ENCODE measurements around the gene NPDC1.
"Not testable (repeated sequence)": the region's sequence is repeated elsewhere in the genome, so short reads cannot be mapped to it uniquely, and the experiment has no call there.

Gene NPDC1

DNA sequence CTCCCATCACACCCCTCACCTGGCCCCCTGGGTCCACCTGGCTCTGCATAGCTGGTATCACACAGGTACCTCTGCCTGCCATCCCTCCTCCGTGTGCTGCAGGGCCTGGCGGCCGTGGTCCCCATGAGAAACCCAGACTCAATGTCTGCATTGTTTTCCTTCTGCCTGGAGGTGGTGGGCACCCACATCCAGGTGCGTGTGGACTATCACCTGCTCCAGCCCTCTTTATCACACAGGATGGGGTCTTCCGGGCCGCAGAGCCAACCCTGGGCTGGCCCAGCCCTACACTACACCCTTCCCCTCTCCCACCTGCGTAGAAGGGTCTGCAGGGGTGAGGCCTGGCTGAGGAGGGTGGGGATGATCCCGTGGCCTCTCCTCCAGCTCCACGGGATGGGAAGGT lies 7.1 kb downstream of the NPDC1 start:
- no peak for DNase-seq

- DNase-seq = no peak
These were observed 8.5 kb downstream of the NPDC1 start for GRCh38 chr9:137037483-137037882.

DNA sequence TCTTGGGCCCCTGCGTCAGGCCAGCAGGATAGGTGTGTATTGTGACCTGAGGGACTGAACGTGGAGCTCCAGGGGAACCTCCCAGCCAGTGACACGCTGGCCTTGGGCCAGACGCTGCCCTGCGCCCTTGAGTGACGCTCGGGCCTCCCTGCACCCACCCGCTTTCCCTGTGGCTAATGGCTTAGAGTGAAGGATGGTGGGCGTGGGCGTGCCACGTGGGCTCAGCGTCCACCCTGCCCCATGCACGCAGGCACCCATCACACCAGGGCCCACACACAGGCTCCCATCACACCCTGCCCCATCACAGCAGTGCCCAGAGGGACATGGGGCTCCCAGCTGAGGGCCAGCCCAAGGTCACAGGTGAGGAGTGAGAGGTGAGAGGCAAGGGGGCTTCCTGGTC lies 8.9 kb downstream of the NPDC1 start:
- DNase-seq = no peak

GRCh38 chr9:137035937-137036336 lies 10.0 kb downstream of the NPDC1 start:
- no peak for DNase-seq

DNA sequence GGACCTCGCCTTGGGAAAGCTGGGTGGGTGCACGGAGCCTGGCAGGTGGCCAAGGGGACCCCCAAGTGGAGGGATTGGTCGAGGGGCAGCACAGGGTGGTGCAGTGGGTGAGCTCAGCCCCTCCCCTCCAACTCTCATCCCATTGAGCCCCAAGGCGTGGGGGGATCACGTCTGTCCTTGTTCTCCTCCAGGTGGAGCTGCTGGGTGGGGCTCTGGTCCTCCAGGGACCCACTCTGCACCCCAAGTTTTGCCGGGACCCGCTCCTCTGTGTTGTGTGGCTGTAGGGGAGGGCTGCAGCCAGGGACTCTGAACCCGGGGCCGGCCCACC lies 10.5 kb downstream of the NPDC1 start:
- DNase-seq = no peak

- DNase-seq = peak; percentile 38 to 79
These were observed 11.1 kb downstream of the NPDC1 start for GRCh38 chr9:137034709-137035506.

GRCh38 chr9:137034039-137034708 lies 11.8 kb downstream of the NPDC1 start:
- no peak for DNase-seq

- DNase-seq = not testable (repeated sequence)
These were observed 12.5 kb downstream of the NPDC1 start for GRCh38 chr9:137033481-137033880.

DNA sequence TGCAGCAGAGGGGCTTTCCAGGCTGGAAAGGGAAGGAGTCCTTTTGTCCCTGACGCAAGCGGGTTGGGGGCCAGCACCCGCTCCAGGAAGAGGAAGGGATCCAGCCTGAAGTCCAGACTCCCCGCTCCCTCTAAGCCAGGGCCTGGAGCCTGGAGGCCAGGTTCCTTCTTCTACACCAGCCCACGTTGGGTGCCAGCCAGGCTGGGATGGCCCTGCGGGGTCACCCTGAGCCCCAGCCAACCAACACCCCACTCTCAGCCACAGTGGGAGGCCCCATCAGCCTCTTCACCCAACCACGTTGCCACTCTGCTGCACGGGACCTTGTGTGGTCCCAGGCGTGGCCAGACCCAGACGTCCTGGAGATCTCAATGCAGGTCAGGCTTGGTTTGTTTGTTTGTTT lies 13.1 kb downstream of the NPDC1 start:
- DNase-seq = no peak

DNA sequence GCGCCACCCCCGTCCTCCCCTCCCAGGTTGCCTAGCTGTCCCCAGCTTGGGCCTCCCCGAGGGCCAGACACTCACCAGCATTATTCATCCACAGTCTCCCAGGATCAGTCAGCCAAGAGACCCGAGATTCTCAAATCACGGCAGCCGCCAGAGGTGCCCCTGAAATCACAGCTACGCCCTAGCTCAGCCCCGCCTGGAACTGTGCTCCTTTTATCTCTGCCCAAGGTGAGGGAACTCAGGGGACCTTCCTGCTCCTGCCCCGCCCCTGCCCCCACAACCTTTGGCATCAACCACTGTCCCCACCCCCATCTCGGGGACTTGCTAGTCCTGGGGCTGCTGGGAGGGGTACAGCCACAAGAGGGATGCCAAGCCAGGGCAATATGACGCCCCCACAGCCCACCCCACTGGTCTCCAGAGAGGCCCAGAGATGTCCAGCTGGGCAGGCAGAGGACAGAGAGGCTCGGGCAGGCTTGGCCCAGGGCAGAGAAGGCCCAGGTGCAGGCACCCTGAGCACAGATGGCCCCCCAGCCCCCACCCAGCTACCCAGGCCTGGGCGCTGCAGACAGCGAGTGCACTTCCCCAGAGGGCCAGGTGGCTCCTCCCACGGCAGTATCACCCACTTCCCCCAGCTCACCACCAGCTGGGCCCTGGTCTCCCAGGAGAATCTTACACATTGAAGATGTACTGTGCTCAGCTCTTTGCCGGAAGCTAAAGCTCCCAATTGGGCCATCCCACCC lies 13.9 kb downstream of the NPDC1 start, which contains the start of gene FUT7:
Gene FUT7, minus strand, starts transcription at position 185 of the 737 bp plus-strand sequence. Its CDS starts 97 bp downstream, at position 88.
- no peak for DNase-seq

DNA sequence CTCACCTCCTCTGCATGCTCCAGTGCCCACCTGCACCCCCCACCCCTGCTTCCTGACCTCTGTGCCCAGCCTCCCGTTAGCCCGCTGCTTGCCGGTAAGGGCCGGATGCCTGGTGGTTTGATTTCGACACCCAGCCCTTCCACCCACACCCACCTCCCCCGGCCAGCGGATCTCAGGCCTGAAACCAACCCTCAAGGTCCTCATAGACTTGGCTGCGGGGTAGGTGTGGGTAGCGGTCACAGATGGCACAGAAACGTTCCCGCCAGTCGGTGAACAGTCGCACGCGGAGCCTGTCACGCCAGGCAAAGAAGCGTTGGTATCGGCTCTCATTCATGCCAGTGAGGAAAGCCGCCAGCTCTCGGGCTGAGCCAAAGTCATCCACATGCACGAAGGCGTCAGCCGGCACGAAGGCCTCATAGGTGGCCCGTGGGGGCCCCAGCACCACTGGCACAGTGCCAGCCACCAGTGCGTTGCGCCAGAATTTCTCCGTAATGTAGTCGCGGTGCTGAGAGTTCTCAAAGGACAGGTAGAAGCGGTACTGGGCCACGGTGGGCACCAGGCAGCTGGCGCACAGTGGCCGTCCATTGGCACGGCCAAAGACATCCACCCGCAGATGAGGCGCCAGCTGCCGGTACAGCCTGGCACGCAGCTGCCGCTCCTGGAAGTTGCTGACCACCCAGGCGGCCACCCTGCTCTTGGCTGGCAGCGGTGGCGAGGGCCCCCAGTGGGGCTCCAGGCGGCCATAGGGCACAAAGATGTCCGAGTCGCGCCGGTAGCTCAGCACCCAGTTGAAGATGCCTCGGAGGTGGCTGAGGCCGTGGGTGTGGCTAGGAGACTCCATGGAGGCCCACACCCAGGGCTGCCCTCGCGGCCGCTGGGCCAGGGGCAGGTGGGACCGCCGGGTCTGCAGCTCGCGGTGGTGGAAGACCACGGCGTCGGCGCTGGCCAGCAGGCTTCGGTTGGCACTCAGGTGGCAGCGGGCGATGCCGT lies 15.1 kb downstream of the NPDC1 start:
- DNase-seq = no peak

DNA sequence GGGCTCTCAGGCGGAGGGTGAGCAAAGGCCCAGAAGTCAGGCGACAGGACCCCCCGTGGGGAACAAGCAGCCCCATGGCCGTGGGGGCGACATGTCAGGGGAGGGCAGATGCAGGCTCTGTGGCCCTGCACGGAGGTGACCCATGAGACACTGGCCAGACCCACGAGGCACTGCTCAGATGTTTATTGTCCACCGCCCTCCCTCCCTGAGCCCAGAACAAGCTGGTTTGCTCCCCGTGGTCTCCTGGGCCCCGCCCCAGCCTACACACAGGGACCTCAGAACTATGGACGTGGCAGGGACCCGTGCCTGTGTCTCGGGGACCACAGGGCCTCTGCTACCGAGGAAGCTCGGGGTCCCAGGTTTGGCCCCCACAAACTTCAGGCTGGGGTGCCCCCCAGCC lies 16.0 kb downstream of the NPDC1 start:
- DNase-seq = no peak

DNA sequence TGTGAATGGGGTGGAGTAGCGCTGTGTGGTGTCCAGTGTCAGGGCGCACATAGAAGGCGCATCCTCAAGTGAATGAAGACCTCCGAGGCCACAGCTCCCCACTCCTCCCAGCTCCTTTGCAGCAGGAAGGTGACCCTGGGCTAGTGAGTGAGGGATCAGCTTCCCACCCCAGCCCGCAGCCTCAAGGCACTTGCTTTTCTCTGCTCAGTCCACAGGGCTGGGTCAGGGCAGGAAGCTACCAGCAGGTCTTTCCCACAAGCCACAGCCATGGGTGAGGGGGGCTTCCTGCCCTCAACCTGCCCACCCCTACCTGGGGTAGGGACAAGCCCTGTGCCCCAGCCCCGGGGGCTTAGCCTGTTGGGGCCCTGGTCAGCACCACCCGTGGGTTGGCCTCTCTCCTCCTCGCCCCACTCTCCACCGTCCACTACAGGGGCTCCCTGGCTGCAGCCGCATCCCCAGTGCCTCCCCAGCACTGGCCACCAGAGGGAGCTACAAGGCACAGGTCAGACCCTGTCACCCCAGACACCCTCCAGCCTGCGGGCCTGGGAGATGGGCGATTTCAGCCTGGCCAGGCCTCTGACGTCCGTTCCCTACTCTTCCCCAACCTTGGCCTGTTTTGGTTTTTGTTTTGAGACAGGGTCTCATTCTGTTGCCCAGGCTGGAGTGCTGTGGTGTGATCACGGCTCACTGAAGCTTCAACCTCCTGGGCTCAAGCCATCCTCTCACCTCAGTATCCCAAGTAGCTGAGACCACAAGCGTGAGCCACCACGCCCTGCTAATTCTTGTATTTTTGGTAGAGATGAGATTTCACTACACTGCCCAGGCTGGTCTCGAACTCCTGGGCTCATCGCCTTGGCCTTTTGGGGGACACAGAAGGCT lies 16.7 kb downstream of the NPDC1 start:
- DNase-seq = peak; percentile 23 to 65

GRCh38 chr9:137028263-137029057 lies 17.5 kb downstream of the NPDC1 start:
- peak in 1 of 2 experiments; percentile 44 for DNase-seq

DNA sequence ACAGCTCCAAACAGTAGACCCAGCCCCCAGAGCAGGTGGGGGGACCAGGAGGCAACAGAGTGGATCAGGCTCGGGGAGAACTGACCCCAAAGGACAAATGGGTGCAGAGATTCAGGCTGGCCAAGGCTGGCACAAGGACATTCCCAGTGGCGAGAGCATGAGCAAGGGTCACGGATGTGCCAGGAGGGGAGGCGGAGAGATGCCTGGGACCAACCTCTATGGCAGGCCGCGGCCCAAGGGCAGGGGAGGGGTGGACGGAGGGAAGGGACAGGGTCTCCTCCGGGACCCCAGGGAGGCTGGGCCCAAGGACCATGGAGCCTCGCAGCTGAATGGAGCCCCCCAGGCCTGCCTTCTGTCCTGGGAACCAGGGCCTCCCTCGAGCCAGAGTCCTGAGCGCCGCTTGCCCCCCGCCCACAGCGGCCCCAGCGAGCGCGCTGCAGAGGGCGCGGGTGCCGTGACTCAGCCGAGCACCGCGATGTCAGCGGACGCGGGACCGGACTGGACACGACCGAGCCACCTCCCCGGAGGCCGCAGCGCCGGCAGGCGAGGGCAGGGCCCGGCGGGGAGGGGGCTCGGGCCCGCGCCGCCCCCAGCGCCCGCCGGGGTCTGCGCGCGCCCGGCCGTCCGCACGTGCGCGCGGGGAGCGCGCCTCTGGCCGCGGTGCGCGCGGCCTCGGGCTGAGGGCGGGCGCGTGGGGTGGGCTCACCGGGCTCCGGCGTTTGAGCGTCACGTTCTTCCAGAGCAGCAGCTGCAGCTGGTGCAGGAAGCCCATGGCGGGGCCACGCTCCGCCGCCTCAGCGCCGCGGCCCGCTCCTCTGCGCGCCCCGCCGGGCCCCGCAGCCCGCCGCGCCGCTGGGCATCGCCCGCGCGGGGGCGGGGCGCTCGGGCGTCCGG lies 18.4 kb downstream of the NPDC1 start, which contains the start of gene ABCA2:
Gene ABCA2, minus strand, starts transcription at position 869 of the 894 bp plus-strand sequence. Its CDS starts 97 bp downstream, at position 772.
- peak in 1 of 2 experiments; percentile 39 for DNase-seq

- no peak for DNase-seq
These were observed 19.1 kb downstream of the NPDC1 start for GRCh38 chr9:137026828-137027227.

DNA sequence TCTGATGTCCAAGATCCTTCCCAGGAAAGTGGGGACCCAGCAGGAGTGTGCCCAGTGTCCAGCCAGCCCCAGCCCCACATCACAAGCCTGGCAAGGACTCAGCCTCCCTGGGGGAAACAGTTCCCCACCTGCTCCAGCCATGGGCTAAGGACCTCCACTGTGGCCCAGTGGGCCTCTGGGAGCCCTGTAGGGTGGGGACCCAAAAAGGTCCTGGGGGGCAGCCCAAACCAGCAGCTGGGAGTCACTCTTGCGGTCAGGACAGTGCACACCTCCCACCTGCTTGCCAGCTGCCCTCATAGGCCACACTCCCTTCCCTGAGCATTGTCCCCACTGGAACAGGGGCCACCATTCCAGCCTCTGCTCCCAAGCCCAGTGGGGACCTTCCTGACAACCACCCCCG lies 19.6 kb downstream of the NPDC1 start:
- DNase-seq = no peak

DNA sequence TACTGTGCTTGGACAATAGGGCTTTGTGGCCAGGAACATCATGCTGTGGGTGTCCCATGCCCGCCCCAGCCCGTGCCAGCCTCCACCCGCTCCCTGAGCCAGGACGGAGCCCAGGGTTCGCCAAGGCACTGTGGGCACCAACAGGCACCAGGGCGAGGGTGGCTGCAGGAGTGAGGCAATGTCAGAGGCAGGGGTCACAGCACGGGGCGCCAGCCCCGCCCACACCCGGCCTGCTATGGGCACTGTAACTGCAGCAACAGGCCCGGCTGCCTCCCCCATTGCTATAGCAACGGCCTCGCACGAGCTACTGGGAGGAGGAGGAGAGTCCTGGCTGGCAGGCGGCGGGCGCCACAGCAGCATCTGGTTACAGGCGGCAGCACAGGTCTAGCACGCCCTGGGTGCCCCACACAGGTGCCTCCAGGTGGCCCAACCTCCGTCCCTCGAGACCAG lies 20.4 kb downstream of the NPDC1 start:
- DNase-seq = no peak

DNA sequence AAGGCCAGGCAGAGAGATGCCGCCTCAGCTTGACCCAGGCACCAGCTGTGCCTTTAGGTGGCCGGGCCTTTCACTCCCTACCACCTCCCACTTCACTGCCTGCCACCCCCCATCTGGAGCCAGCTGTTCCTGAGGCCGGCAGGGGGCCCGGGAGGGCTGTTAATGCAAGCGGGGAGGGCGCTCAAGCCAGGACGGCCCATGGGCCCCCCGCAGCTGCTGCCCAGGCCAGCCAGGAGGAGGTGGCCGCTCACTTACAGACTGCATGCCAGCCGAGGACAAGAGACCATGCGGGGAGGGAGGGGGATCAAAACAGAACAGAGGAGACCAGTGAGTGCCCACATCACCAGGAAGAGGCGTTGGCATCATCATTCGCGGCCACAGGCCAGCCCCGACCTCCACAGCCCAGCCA lies 22.4 kb downstream of the NPDC1 start:
- DNase-seq = no peak

All from SW 1271 (cell line).